GM21786 (cell line): ENCODE data around the gene SSH3.

Experiments
- ATAC-seq: cut with Tn5 transposase; IDR thresholded peaks from one replicate; pipeline ENCODE4 v1.9.1; 2021; ENCODE audit not compliant: unreplicated experiment

Gene SSH3

DNA sequence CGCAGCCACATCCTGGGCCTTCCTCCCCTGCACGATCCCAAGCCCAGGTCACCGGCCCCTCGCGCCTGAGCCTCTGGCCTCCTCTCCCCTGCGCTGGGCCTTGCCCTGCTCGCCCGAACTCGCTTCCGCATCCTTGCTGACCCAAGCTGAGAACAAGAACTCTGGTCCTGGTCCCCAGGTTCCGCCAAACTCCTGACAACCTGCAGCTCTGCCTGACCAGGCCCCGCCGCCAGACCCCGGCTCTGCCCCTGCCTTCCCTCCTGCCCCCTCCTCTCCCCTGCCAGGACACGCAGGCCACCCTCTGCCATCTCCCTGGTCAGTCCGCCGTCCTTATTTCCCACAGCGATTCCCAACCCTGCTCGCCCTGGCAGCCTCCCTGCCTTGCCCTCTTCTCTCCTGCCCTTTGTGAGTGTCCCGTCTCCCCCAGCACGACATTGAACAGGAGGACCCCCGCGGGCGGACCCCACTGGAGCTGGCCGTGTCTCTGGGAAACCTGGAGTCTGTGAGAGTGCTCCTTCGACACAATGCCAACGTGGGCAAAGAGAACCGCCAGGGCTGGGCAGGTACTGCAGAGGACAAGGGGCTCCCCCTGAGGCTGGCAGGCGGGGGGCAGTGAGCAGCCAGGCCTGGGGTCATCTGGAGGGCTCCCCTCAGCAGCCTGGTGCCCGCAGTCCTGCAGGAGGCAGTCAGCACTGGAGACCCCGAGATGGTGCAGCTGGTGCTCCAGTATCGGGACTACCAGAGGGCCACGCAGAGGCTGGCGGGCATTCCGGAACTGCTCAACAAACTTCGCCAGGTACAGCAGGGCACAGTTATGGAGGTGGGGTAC is 13.5 kb upstream of the SSH3 start:
- no peak for ATAC-seq

DNA sequence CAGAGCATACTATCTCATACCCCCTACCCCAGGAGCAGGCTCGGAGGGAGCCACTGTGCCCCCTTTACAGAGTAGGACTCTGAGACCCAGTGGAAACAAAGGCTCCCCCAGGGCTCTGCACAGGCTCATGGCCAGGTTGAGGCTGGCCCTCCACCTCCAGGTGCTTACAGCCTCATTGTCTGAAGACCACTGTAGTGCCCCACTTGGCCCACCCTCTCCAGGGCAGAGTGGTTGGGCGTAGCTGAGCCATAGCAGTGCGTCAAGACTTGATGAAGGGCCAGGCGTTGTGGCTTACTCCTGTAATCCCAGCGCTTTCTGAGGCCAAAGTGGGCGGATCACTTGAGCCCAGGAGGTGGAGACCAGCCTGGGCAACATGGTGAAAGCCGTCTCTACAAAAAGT is 12.5 kb upstream of the SSH3 start:
- ATAC-seq: no peak

DNA sequence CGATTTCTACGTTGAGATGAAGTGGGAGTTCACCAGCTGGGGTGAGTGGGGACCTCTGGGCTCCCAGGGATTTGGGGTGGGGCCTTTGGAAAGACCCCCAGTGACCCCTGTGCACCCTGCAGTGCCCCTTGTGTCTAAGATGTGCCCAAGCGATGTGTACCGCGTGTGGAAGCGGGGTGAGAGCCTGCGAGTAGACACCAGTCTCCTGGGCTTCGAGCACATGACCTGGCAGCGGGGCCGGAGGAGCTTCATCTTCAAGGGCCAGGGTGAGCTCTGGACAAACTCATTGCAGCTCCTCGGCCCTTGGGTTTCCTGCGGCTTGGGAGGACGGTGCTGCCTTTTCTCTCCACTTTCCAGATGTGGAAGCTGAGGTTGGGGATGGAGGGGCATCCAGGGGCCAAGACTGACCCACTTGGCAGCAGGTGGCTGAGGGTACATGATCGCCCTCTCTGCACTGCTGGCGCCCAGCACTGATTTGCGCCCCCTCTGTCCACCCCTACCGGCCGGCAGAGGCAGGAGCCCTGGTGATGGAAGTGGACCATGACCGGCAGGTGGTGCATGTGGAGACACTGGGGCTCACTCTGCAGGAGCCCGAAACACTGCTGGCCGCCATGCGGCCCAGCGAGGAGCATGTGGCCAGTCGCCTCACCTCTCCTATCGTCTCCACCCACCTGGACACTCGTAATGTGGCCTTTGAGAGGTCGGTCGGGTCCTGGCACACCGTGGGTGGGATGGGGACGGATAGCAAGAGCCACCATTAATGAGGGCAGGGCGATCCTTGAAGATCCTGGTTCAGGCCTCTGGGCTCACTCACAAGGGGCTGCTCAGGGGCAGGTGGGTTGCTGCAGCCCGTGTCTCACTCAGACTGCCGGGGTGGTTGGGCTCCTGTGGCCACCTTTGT is 11.6 kb upstream of the SSH3 start:
- ATAC-seq: no peak

DNA sequence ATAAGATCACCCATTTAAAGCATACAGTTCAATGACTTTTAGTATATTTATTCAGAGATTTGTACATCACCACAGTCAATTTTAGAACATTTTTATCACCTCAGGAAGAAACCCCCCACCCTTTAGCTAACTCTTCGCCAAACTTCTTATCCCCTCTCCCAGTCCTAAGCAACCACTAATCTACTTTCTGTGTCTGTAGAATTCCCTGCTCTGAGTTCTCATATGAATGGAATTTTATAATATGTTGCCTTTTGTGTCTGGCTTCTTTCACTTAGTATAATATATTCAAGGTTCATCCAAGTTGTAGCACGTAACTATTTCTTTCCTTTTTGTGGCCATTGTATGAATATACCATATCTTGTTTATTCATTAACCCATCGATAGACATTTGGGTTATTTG is 10.7 kb upstream of the SSH3 start:
- ATAC-seq: no peak

DNA sequence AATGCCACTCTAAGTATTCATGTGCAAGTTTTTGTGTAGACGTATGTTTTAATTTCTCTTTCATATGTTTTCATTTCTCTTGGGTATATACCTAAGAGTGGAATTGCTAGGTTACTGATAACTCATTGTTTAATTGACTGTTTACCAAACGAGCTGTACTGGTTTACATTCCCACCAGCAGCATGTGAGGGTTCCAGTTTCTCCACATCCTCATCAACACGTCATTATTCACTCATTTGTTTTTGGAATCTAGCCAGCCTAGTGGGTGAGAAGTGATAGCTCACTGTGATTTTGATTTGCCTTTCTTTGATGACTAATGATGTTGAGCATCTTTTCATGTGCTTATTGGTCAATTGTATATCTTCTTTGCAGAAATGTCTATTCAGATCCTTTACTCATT is 10.2 kb upstream of the SSH3 start:
- no peak for ATAC-seq

DNA sequence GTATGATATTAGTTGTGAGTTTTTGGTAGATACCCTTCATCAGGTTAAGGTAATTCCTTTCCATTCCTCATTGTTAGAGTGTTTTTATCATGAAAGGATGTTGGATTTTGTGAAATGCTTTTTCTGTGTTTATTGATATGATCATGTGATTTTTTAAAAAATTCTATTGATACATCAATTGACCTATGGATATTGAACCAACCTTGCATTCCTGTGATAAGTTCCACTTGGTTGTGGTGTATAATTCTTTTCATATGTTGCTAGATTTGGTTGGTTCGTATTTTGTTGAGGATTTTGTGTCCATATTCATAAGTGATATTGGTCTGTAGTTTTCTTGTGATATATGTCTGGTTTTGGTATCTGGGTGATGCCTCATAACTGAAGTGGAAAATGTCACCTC is 7.5 kb upstream of the SSH3 start:
- ATAC-seq: no peak

DNA sequence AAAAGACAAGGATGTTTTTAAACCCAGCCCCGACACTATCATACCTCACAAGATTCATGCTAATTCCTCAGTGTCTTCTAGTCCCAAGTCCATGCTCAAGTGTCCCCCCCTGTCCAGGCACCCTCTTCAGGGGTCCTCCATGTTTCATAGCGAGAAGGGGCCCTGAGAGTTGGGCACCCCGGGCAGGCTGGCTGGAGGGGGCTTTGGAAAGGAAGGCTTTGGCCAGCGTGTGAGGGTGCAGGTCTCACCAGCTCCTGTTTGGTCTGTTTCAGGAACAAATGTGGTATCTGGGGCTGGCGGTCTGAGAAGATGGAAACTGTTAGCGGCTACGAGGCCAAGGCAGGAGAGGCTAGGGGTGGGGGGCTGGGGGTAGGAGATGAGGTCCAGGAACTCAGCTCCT is 4.5 kb upstream of the SSH3 start:
- ATAC-seq: no peak

DNA sequence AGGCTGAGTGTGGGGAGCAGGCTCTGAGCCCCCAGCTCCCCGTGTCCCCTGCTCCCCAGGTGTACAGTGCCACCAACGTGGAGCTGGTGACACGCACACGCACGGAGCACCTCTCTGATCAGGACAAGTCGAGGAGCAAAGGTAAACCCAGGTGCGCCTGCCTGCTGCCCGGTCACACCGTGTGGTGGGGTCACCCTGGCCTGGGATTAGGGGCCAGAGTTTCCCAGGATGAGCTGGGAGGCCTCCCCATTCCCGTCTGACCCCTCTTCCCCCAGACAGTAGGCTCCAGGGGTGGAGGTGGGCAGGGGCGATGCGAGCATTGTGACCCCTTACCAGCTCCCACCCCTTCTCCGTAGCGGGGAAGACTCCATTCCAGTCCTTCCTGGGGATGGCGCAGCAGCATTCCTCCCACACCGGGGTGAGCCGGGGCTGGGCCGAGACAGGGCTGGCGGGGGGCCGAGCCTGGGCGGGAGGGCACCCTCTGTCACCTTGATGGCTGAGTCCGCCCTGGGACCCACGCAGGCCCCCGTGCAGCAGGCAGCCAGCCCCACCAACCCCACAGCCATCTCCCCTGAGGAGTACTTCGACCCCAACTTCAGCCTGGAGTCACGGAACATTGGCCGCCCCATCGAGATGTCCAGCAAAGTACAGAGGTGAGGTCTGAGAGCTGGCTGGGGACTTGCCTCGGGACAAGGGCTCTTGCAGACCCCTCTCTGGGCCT is 3.7 kb upstream of the SSH3 start:
- ATAC-seq: no peak

DNA sequence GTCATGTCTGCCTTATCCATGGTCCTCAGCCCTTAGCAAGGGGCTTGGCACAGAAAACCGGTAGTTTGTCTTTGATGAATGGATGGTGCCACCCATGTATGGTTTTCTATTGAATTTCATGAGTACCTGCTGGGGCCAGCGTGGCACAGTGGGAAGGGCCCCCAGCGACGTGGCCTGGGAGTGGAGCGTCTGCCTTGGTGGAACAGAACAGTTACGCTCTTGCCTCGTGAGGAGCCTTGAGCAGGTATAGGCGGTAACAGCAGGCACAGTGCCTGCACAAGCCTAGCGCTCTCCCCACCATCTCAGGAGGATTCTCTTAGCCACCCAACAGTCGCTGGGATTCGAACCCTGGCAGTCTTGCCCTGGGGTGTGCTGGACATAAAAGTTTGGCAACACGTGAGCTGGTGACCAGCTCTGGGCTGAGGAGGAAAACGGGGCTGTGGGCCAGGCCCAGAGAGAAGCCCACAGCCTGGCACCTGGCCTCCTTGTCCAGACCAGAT is 3.0 kb upstream of the SSH3 start:
- ATAC-seq: no peak

DNA sequence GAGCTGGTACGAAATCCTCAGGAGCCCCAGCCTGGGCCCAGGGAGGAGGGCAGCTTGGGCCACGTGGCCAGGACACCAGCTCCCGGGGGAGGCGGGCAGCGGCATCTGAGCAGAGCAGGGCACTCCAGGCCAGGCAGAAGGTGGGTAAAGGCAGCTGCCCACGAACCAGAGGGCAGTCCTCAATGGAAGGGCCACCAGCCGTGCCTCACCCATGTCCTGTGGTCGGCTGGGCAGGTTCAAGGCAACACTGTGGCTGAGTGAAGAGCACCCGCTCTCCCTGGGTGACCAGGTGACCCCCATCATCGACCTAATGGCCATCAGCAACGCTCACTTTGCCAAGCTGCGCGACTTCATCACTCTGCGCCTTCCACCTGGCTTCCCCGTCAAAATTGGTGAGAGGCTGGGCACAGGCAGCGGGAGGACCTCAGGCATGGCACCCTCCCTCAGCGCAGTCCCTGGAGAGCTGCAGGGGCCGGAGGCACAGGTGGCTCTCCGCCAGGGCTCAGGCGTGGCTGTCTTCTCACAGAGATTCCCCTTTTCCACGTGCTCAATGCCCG is 2.5 kb upstream of the SSH3 start:
- ATAC-seq: no peak

DNA sequence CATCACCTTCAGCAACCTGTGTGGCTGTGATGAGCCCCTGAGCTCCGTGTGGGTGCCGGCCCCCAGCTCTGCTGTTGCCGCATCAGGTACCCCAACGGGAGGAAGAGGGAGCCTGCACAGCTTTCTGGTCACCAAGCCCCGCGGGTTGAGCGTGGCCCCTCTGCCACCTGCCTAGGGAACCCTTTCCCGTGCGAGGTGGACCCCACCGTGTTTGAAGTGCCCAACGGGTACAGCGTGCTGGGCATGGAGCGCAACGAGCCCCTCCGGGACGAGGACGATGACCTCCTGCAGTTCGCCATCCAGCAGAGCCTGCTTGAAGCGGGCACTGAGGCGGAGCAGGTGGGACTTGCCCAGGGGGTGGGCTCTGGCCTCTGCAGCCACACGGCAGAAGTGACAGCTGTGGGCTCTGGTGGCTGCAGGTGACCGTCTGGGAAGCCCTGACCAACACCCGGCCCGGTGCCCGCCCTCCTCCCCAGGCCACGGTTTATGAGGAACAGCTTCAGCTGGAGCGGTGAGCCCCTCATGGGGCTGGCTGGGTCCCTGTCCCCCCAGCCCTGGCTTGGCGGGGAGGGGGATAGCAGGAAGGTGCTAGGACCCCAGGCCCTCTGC is 1.9 kb upstream of the SSH3 start:
- no peak for ATAC-seq

DNA sequence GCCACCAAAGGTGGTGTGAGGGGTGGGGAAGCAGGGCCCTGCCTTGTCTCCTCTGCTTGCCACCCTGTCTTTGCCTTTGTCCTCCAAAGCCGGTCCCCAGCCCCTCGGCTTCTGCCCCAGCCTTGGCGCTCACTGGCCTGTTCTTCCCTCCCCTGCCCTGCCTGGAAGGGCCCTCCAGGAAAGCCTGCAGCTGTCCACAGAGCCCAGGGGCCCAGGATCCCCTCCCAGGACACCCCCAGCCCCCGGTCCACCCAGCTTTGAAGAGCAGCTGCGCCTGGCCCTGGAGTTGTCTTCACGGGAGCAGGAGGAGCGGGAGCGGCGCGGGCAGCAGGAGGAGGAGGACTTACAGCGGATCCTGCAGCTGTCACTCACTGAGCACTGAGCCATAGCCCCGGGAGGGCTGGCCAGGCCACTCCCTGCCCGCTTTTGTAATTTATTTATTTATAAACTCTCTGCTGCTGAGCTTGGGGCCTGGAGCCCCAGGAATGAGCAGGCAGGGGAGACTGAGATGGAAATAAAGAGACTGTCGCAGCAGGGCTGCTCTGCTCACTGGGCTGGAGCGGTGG is 1.3 kb upstream of the SSH3 start:
- ATAC-seq: no peak

DNA sequence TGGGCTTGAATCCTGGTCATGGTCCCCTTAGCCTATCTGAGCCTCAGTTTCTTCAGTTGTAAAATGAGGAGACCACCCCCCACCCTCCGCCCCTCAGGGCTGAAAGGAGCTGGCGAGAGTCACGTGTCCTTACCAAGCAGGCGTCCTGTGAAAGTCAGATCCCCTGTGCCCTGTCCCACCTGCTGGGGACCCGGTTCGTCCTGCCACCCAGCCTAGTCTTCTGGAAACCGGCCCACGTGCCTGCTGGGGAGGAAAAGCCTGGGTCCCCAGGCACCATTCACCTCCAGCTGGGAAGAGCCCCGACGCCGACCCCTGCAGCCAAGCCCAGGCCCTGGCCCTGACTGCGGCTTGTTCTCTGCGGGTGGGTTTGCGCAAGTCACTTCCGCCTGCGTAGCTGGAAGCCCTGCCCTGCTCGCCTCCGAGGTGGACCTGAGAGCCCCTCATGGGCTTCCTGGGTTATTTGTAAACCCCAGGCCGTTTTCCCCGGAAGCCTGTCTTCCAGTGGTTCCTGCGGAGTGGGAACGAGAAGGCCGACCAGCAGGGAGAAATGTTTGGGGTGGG is 679 bp upstream of the SSH3 start:
- no peak for ATAC-seq

DNA sequence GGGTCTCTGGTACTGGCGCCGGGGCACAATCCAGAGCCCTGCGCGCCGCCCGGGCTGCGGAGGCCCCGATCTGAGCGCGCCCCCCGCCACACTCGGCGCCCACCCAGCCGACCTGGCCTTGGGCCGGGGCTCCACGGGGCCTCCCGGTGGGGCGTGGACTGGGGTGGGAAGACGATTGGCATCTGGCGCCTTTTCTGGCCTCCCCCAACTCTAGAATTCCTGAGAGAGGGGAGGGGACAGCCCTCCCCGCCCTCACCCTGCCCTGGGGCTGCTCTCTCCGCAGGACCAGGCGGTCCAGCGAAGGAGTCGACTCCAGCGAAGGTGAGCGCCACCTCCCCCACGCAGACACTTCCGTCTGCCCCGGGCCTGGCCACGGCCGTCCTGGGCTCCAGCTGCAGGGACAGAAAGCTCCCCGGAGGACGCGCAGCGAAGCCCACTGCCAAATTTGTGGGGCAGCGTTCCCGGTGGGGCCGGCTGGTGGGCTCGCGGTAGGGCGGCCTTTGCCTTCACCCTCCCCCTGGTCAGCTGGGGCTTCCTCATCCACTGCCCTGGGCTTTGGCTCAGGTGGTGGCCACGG is 593 bp downstream of the SSH3 start:
- no peak for ATAC-seq

DNA sequence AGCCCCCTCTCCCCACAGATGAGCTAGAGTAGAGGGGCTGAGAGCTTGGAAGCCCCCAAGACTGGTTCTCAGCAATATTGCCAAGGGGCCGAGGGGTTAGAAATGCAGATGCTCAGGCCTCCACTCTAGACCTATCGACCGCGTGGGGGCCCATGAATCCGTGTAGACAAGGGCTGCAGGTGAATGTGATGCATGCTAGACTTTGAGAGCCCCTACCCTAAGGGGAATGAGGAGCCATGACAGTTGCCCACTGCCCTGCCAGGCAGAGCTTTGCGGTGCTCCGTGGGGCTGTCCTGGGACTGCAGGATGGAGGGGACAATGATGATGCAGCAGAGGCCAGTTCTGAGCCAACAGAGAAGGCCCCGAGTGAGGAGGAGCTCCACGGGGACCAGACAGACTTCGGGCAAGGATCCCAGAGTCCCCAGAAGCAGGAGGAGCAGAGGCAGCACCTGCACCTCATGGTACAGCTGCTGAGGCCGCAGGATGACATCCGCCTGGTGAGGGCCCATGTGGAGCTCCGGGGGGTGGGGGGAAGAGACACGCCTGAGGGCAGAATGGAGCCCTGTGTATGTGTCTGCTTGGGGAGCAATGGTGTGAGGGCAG is 1.3 kb downstream of the SSH3 start:
- no peak for ATAC-seq

DNA sequence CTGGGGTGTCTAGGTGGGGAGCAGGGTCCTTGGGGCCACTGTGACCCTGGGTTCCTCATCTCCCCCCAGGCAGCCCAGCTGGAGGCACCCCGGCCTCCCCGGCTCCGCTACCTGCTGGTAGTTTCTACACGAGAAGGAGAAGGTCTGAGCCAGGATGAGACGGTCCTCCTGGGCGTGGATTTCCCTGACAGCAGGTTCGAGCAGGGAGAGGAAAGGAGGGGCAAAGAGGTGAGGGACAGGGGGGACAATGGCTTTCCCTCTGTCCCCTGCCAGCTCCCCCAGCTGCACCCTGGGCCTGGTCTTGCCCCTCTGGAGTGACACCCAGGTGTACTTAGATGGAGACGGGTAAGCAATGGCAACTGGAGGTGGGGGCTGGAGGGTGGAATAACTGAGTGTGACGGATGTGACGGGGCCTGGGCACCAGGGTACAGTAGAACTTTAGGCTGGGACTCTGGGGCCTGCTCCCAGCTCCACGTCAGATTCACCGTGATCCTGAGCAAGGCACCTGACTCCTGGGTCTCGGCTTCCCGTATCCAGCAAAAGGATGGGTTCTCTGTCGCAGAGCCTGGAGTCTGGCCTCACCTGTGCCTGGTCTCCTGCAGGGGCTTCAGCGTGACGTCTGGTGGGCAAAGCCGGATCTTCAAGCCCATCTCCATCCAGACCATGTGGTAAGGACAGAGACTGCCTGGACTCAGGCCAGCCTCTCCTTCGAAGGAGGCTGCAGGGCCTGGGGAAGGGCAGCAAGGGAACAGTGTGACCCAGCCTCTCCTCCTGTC is 3.6 kb downstream of the SSH3 start:
- ATAC-seq: no peak

DNA sequence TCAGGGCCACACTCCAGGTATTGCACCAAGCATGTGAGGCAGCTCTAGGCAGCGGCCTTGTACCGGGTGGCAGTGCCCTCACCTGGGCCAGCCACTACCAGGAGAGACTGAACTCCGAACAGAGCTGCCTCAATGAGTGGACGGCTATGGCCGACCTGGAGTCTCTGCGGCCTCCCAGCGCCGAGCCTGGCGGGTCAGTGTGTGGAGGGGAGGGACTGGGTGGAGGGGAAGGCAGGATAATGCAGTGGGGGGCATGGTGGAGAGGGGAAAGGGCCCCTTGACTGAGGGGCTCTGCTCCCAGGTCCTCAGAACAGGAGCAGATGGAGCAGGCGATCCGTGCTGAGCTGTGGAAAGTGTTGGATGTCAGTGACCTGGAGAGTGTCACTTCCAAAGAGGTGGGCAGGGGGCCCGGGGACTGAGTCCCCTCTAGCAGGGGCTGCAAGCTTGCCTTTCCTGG is 4.2 kb downstream of the SSH3 start:
- ATAC-seq: no peak
